Skeletal muscle satellite cell (primary cell): ENCODE measurements around the gene NIT1.

Experiments
- H3K27me3 ChIP-seq: 2 replicates; pipeline ENCODE4 v1.7.0; 2013; ENCODE audit warnings: low read length; ENCODE audit not compliant: control insufficient read depth, insufficient read depth
- H3K36me3 ChIP-seq: 2 replicates; pipeline ENCODE4 v1.7.0; 2013; ENCODE audit warnings: mild to moderate bottlenecking, control low read depth, low read length; ENCODE audit not compliant: insufficient read depth
- H3K4me1 ChIP-seq: 2 replicates; pipeline ENCODE4 v1.7.0; 2013; ENCODE audit warnings: low read length; ENCODE audit not compliant: control insufficient read depth, insufficient read depth
- H3K4me2 ChIP-seq: 2 replicates; pipeline ENCODE4 v1.7.0; 2013; ENCODE audit warnings: mild to moderate bottlenecking, low read length
- H3K4me3 ChIP-seq: 2 replicates; pipeline ENCODE4 v1.7.0; 2013; ENCODE audit warnings: low read length
- H3K9ac ChIP-seq: 2 replicates; pipeline ENCODE4 v1.7.0; 2013; ENCODE audit warnings: mild to moderate bottlenecking, low read depth, low read length, moderate library complexity
- H3K9me3 ChIP-seq: replicated peaks from 2 replicates; pipeline ENCODE4 v1.7.0; 2013; ENCODE audit warnings: mild to moderate bottlenecking, control low read depth, low read length

The NIT1 gene

DNA sequence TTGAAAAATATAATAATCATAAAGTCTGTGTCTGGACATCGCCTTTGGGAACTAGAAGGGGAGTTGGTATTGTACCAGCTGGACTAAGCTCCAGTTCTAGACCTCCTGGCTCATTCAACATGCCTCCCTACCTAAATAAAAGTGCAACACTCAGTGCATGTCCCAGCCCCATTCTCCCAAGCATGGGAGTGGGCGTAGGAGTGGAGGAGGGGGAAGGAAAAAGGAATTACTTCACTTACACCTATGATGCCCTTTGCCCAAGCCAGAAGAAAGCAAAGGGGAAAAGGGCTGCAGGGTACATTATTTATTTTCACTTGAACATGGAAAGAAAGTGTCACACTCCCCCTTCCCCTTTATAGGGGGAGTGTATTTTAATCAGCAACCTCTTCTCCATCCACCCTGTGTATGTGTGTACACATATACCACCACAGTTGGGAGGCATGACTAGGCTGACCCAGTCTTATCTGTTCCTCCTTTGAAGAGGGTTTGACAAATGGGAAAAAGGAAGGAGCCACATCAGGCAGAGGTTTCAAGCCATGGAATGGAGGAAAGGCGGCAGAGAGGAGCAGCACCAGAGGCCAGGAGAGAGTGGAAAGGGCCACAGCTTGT lies 3.2 kb downstream of the NIT1 start:
- H3K4me1 ChIP-seq, result peaks cover 24% of the 10 kb centered on the region
- no peak overlapping the region for H3K9ac ChIP-seq
- no peaks in the 10 kb centered on the region for H3K9me3 ChIP-seq
- no peak overlapping the region for H3K4me2 ChIP-seq
- H3K27me3 ChIP-seq, result no peaks in the 10 kb centered on the region
- H3K36me3 ChIP-seq, result peaks cover 55% of the 10 kb centered on the region
- no peak overlapping the region for H3K4me3 ChIP-seq

DNA sequence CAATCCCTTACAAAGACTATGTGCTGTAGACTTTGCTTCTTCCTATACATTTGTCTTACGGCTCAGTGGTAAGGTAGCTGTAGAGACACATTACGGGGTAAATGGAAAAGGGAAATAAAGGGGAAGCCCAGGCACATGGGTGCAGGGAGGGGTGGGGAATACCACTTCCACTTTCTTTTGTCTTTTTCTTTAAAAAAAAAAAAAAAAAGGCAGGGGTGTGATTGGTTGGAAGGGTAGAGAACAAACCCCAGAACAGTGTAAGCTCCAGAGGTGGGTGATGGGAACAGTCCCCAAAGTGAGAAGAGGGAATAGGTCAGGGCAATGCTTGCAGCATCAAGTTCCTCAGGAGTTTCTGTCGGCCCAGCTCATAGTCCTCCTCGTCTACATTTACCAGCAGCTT lies 3.9 kb downstream of the NIT1 start:
- H3K4me2 ChIP-seq, result no peak overlapping the region
- H3K4me3 ChIP-seq, result no peak overlapping the region
- H3K9ac ChIP-seq, result no peak overlapping the region
- H3K9me3 ChIP-seq, result no peaks in the 10 kb centered on the region
- H3K36me3 ChIP-seq, result peaks cover 59% of the 10 kb centered on the region
- peaks cover 19% of the 10 kb centered on the region for H3K4me1 ChIP-seq
- no peaks in the 10 kb centered on the region for H3K27me3 ChIP-seq

DNA sequence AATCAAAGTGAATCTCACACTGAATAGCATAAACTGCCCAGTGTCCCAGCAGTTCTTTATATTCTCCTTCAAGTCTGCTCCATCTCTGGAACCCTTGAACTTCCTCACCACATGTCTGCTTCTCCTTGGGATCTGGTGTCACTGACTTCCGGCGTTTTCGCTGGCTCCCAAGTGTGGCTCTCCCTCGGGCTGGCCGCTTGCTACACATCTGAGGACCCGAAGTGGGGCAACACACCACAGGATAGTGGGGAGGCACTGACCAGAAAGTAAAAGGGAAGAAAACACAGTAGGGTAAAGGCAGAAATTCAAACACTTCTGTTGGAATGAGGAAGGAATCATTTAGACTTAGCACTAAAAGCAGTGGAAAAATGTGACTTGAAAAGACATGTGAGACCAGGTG lies 5.1 kb downstream of the NIT1 start:
- no peaks in the 10 kb centered on the region for H3K27me3 ChIP-seq
- no peaks in the 10 kb centered on the region for H3K9me3 ChIP-seq
- H3K9ac ChIP-seq, result no peak overlapping the region
- H3K4me1 ChIP-seq, result peaks cover 19% of the 10 kb centered on the region
- H3K36me3 ChIP-seq, result peaks cover 70% of the 10 kb centered on the region
- no peak overlapping the region for H3K4me2 ChIP-seq
- no peak overlapping the region for H3K4me3 ChIP-seq

DNA sequence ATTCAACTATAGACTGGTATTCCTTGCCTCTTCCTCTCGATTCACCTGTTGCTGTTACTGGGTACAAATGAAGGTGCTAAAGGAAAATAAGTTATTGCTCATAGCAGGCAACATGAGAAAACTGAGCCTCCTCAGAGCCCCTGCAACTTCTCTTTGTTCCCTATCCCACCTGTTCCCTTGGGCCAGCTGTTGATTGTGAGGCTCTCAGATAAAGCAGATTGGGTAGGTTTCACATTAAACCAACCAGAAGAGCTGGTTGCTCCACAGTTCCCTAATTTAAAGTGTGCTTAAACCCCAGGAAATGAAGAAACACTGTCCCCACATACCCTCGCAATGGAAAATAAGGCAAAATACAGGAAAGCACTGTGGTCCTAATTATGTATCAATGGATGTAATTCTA lies 9.7 kb downstream of the NIT1 start:
- H3K4me3 ChIP-seq, result no peak overlapping the region
- peaks cover 13% of the 10 kb centered on the region for H3K4me1 ChIP-seq
- no peak overlapping the region for H3K9ac ChIP-seq
- H3K9me3 ChIP-seq, result no peaks in the 10 kb centered on the region
- H3K27me3 ChIP-seq, result no peaks in the 10 kb centered on the region
- no peak overlapping the region for H3K4me2 ChIP-seq
- H3K36me3 ChIP-seq, result peaks cover 55% of the 10 kb centered on the region

DNA sequence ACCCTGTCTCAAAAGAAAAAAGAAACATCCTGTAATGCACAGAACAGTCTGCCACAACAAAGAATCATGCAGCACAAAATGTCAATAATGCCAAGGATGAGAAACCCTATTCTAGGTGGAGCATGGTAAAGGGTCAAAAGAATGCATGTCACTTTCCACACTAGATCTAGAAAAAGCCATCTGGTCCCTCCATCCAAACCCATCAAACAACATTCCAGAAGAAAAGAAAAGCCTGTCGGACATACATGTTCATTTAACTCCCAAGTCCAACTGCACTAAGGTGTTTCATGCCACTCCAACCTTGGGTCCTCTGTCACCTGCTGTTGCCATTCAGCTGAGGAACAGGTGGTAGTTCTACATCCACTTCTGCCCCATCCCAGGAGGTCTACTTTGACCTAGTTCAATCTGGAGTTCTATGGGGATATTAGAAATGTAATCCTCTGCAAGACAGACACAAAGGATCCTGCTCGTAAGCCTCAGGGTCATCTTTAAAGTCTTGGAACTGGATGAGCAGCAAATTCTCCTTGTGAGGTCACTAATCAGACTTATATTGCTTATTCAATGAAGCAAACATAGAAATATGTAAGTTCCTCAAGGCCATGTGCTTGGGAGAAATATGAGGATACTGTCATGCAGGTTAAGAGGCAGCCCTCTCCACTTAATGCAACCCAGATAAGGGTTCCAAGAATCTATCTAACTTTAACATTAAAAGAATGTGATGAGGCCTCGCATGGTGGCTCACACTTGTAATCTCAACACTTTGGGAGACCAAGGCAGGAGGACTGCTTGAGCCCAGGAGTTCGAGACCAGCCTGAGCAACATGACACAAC lies 10.9 kb downstream of the NIT1 start:
- Histone ChIP-seq H3K4me3 (no peak overlapping the region), H3K9ac (no peak overlapping the region), H3K36me3 (peaks cover 46% of the 10 kb centered on the region), H3K9me3 (no peaks in the 10 kb centered on the region), H3K4me1 (peaks cover 13% of the 10 kb centered on the region), H3K27me3 (no peaks in the 10 kb centered on the region), H3K4me2 (no peak overlapping the region)

DNA sequence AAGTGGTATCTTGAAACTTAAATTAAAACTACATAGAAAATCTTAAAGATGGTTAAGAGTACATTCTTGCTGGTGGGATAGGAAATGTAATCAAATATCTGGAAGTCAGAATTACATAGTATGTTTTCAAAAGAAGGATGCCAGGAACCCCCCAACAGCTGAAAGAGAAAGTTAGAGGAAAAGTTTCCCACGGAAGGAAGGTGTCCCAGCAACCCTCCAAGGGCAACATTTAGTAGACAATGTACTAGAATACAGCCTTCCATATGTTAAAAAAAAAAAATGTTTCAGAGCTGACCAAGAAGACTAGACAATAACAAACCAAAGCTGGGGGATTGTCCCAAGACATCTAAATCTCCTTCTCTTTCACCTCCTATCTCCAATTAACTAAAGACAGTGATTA lies 12.4 kb downstream of the NIT1 start:
- Histone ChIP-seq H3K9ac (no peak overlapping the region), H3K4me1 (peaks cover 13% of the 10 kb centered on the region), H3K36me3 (peaks cover 36% of the 10 kb centered on the region), H3K4me2 (peak overlapping the region; percentile 98), H3K27me3 (no peaks in the 10 kb centered on the region), H3K4me3 (peak overlapping the region; percentile 85), H3K9me3 (no peaks in the 10 kb centered on the region)

DNA sequence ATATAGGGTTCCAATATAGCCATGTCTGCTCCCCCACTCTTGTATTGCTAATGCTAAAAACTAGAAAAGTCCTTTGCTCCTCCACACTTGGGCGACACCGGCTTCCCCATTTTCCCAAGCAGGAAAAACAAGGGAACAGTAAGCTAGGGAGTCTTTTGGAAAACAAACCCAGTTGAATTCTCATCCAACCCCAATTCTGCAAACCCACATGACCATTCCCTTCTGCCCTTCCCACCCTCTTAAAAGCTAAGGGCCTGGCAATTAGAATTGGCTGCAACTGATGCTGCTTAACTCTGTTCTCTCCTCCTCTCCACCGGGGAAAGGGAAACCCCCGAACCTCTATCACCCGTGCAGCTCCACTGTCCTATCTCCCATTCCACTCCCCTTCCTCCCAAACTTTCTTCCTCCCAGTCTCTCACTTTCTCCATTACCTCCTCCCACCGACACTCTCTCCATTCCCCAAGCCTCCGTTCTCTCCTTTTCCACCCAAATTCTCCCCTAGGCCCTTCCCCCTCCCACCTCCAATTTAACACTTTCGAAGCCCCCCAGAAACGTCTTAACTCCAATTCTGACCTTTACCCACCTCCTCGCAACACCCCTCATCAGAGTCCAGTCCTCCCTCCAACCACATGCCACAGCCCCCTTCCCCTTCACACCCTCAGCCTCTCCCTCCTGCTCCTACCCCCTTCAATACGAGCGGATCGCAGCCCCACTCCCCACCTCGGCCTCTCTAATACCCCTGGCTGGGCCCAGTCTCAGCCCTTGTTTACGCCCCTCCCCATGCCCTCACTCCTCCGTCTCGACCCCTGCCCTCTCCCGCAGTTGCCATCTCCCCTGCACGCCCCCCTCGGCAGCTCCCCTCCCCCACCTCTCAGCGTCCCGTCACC lies 13.9 kb downstream of the NIT1 start:
- H3K36me3 ChIP-seq, result peaks cover 27% of the 10 kb centered on the region
- H3K4me1 ChIP-seq, result peaks cover 13% of the 10 kb centered on the region
- peak overlapping the region; percentile 98 for H3K4me2 ChIP-seq

DNA sequence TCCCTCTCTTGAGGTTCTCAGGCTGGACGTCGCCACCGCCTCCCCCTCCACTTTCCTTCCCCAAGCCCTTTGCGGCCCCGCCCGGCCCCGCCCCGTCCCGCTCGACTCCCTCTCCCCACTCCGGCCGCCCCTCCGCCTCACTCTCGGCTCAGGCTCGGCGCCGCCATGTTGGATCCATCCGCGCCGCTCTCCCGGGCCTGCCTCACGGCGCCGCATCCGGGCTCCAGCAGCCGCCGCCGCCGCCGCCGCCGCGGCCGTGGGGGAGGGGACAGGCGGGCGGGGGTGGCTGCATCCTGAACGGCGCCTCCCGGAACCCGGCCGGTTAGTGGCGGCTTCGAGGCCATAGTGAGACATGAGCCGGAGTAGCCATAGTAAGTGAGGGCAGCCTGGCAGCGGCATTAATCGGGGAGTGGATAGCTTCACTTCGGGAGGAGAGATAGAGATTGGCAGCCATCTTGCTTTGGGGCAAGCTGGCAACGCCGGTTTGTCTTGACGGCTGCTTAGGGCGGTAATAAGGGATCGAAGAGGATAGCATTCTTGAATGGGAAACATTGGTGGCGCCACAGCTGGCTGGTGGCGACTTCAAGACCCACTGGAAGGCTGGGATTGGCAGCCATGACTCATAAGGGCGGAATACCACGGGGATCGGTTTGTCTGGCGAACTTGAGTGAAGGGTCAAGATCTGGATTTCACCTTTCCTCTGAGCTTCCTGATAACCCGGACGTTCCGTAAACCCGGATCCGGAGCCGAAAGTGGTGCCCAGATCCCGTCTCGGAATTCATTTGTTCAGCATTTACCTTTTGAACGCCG lies 14.7 kb downstream of the NIT1 start, which contains the start of gene DEDD:
TSS of gene DEDD (minus strand) at position 258 of the 810 bp plus-strand sequence. CDS start 8,205 bp downstream, outside the sequence.
- Histone ChIP-seq H3K36me3 (peaks cover 18% of the 10 kb centered on the region), H3K4me1 (peaks cover 13% of the 10 kb centered on the region), H3K9me3 (no peaks in the 10 kb centered on the region), H3K9ac (peak within 1 kb of the TSS; percentile 88), H3K4me3 (peak within 1 kb of the TSS; percentile 85), H3K4me2 (peak within 1 kb of the TSS; percentile 98), H3K27me3 (no peaks in the 10 kb centered on the region)

More for the DNA sequence above, 13.9 kb downstream of the NIT1 start:
- Histone ChIP-seq H3K27me3 (no peaks in the 10 kb centered on the region), H3K9me3 (no peaks in the 10 kb centered on the region), H3K9ac (peak overlapping the region; percentile 88), H3K4me3 (peak overlapping the region; percentile 85)

DNA sequence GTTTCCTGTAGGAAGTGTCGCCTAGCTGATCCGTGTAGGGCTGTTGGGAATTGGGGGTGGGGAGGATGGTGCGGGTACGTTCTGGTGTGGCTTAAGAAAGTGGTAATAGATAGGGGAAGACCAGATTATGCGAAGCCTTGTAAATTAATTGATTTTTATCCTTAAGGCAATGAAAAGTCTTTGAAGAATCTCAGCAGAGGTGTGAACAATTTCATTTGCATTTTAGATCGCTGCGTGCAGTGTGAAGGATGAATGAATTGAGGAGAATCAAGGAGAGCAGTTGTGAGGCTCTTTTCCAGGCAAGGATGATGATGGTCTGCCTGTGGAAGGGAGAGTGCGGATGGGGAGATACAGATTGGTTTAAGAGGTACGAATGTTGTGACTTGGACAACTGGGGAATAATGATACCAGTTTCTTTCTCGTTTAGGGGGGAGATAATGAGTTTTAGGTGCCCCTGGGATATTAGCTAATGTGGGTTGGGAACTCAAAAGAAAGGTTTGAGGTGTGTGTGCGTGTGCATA lies 15.4 kb downstream of the NIT1 start:
- peaks cover 12% of the 10 kb centered on the region for H3K36me3 ChIP-seq
- no peaks in the 10 kb centered on the region for H3K9me3 ChIP-seq
- peaks cover 13% of the 10 kb centered on the region for H3K4me1 ChIP-seq
- peak overlapping the region; percentile 88 for H3K9ac ChIP-seq
- H3K4me3 ChIP-seq, result peak overlapping the region; percentile 85
- no peaks in the 10 kb centered on the region for H3K27me3 ChIP-seq
- peak overlapping the region; percentile 98 for H3K4me2 ChIP-seq

DNA sequence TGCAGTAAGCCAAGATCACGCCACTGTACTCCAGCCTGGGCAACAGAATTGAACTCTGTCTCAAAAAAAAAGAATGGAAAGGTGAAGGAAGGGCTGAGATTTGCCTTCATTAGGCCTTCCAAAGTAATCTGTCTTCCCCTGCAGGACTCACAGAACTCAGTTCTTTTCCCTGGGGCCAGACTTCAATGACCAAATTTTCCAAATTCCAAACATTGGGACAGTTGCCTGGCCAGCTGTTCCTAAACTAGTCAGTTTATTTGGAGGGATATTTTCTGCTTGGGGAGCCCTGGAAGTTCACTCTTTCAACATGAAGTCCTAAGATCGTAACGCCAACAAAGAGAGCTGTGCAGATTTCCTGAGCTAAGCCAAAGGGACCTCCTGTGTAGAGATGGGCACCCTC lies 20.0 kb downstream of the NIT1 start:
- no peaks in the 10 kb centered on the region for H3K36me3 ChIP-seq
- H3K9me3 ChIP-seq, result no peaks in the 10 kb centered on the region
- no peak overlapping the region for H3K9ac ChIP-seq
- no peak overlapping the region for H3K4me2 ChIP-seq
- H3K4me1 ChIP-seq, result no peaks in the 10 kb centered on the region
- no peak overlapping the region for H3K4me3 ChIP-seq
- H3K27me3 ChIP-seq, result no peaks in the 10 kb centered on the region
